GM18517 (cell line): Measurements from ENCODE around the gene RACK1.

Experiments
- ATAC-seq: cut with Tn5 transposase; IDR thresholded peaks from one replicate; pipeline ENCODE4 v1.9.1; 2021; ENCODE audit warnings: mild to moderate bottlenecking, moderate library complexity; ENCODE audit not compliant: unreplicated experiment

The RACK1 gene

GRCh38 chr5:181234455-181235306 is 9.0 kb downstream of the RACK1 start:
- no peak for ATAC-seq

- no peak for ATAC-seq
Measured at GRCh38 chr5:181233801-181234454, 9.8 kb downstream of the RACK1 start.

- ATAC-seq = no peak
Measured at GRCh38 chr5:181233088-181233800, 10.5 kb downstream of the RACK1 start.

GRCh38 chr5:181232593-181232992 is 11.1 kb downstream of the RACK1 start:
- ATAC-seq = no peak

- ATAC-seq = no peak
Measured at GRCh38 chr5:181231432-181231831, 12.3 kb downstream of the RACK1 start.

GRCh38 chr5:181230551-181230950 is 13.2 kb downstream of the RACK1 start:
- ATAC-seq = no peak

- ATAC-seq = no peak
Measured at GRCh38 chr5:181229996-181230395, 13.7 kb downstream of the RACK1 start.

- ATAC-seq = no peak
Measured at GRCh38 chr5:181224390-181225229, 19.1 kb downstream of the RACK1 start.

GRCh38 chr5:181223729-181224389 is 19.8 kb downstream of the RACK1 start:
- no peak for ATAC-seq

- ATAC-seq = peak; percentile 54
Measured at GRCh38 chr5:181223058-181223728, 20.5 kb downstream of the RACK1 start, which contains the start of gene TRIM41. TRIM41 (plus strand) TSS chr5:181223281; CDS start chr5:181224000, 719 bp downstream.

GRCh38 chr5:181222630-181223057 is 21.1 kb downstream of the RACK1 start:
- peak; percentile 2 for ATAC-seq

- ATAC-seq = peak; percentile 32
Measured at GRCh38 chr5:181221792-181222629, 21.7 kb downstream of the RACK1 start.

GRCh38 chr5:181221105-181221791 is 22.5 kb downstream of the RACK1 start:
- ATAC-seq = no peak

GRCh38 chr5:181220178-181220515 is 23.6 kb downstream of the RACK1 start:
- ATAC-seq = no peak

- ATAC-seq = no peak
Measured at GRCh38 chr5:181219262-181220177, 24.2 kb downstream of the RACK1 start.

- ATAC-seq = no peak
Measured at GRCh38 chr5:181218795-181219124, 24.9 kb downstream of the RACK1 start.

- peak; percentile 7 for ATAC-seq
Measured at GRCh38 chr5:181217803-181218062, 26.0 kb downstream of the RACK1 start.
